Lower lobe of right lung (tissue), 2 donors: ENCODE results near the gene HINT3. TPM values are rescaled to one million over a fixed set of nuclear protein-coding genes. Genes with fewer than 3 reads are reported as not detected.

Experiments used
- ATAC-seq, 2 donors: fragments of 200-7000 bp; cut with Tn5 transposase; one replicate each; pipeline ENCODE4 v1.9.1; 2020 to 2022; ENCODE audit warnings: mild to moderate bottlenecking in 2 of 2, moderate library complexity in 2 of 2
- DNase-seq: peaks from one replicate; pipeline ENCODE4 v3.0.0-alpha.2; 2020
- H3K27ac ChIP-seq: fragments of 200-600 bp; one replicate; pipeline ENCODE4 v1.8.0; 2022
- H3K27me3 ChIP-seq: fragments of 200-600 bp; one replicate; pipeline ENCODE4 v1.8.0; 2022; ENCODE audit warnings: low read depth
- H3K36me3 ChIP-seq: fragments of 200-600 bp; one replicate; pipeline ENCODE4 v1.8.0; 2022; ENCODE audit warnings: mild to moderate bottlenecking
- H3K4me1 ChIP-seq: fragments of 200-600 bp; one replicate; pipeline ENCODE4 v1.8.0; 2022
- H3K4me3 ChIP-seq: fragments of 200-600 bp; one replicate; pipeline ENCODE4 v1.8.0; 2022; ENCODE audit warnings: mild to moderate bottlenecking
- H3K9me3 ChIP-seq: fragments of 200-600 bp; one replicate; pipeline ENCODE4 v1.8.0; 2022
- intact Hi-C: fragments of 100-400 bp; cut with DNase I; formaldehyde crosslinking; loops from one replicate; pipeline ENCODE4 v1.11.0; 2022
- total RNA-seq: library from RNA; stranded (reverse); fragmentation: NEBNext Ultra II Directional; extraction: Animal tissue kit (Norgen Biotek cat#: 25700); gene quantifications from one replicate; pipeline ENCODE4 v1.2.1, GENCODE V29; 2021
- TF ChIP-seq, protein P1 (sequence below): fragments of 200-600 bp; IDR thresholded peaks from one replicate; pipeline ENCODE4 v1.8.0; 2022; ENCODE audit warnings: antibody characterized with exemption, mild to moderate bottlenecking
- donor health status: DM: no; HTN: yes; CAD: no; lungs with severe emphysema.

HINT3 gene
- total RNA-seq, 1 donor from 2014 or later, result 28.3 TPM

GRCh38 chr6:125918230-125918629 lies 38.3 kb upstream of the HINT3 start:
- intact Hi-C loops, result no loop called here
- Histone ChIP-seq H3K27me3 (no peaks in the 10 kb centered on the region), H3K4me1 (peaks cover 15% of the 10 kb centered on the region), H3K4me3 (peak overlapping the region; percentile 40), H3K36me3 (peaks cover 43% of the 10 kb centered on the region), H3K27ac (peak overlapping the region; percentile 76), H3K9me3 (no peaks in the 10 kb centered on the region)
- TF ChIP-seq, protein P1, sequence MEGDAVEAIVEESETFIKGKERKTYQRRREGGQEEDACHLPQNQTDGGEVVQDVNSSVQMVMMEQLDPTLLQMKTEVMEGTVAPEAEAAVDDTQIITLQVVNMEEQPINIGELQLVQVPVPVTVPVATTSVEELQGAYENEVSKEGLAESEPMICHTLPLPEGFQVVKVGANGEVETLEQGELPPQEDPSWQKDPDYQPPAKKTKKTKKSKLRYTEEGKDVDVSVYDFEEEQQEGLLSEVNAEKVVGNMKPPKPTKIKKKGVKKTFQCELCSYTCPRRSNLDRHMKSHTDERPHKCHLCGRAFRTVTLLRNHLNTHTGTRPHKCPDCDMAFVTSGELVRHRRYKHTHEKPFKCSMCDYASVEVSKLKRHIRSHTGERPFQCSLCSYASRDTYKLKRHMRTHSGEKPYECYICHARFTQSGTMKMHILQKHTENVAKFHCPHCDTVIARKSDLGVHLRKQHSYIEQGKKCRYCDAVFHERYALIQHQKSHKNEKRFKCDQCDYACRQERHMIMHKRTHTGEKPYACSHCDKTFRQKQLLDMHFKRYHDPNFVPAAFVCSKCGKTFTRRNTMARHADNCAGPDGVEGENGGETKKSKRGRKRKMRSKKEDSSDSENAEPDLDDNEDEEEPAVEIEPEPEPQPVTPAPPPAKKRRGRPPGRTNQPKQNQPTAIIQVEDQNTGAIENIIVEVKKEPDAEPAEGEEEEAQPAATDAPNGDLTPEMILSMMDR, result no peak
- DNase-seq, result no peak
- ATAC-seq, result peak in 1 of 2 donors; percentile 1

DNA sequence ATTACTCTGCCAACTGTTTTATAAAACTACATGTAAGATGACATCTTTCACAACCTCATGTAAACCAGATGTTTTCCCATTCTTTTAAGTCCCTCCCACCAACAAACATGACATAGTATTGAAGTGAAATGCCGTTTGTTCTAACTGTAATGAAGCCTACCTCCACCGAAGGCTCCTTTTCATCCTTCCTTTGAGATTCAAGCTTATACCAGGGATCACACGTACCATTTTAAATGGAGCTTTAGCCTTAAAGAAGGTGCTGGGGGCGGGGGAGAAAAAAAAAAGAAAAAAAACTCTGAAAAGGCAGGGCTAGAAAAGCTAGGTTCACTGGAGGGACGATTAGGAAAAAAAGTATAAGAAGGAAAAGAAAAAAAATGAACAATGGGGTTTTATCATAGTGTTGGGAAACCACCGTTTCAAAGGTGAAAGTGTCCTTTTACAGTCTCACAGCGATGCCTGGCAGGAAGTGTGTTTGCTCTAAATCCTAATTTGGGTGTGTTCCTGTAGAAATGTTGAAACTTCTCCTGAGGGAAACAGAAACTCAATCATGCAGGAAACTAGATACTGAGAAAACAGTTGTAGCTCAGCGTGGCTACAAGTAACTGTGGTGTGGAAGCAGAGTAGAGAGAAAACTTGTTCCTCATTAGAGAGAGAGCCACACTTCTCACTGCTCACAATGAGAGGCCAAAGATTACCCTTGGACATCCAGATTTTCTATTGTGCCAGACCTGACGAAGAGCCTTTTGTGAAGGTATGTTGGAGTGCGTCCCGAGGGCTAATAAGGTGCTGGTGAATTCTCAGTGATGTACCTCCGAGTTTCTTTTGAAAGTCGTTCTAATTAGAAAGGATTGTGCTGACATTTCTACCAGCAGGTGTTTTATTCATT lies 37.6 kb upstream of the HINT3 start:
- Histone ChIP-seq H3K4me3 (peak overlapping the region; percentile 40), H3K4me1 (peaks cover 16% of the 10 kb centered on the region), H3K27me3 (no peaks in the 10 kb centered on the region), H3K36me3 (peaks cover 50% of the 10 kb centered on the region), H3K9me3 (no peaks in the 10 kb centered on the region), H3K27ac (peak overlapping the region; percentile 76)
- intact Hi-C loops, result no loop called here
- DNase-seq (no peak), ATAC-seq (peak; percentile 89 to 92)
- TF ChIP-seq, protein P1, result no peak

- Histone ChIP-seq H3K27me3 (no peaks in the 10 kb centered on the region), H3K9me3 (no peaks in the 10 kb centered on the region), H3K36me3 (peaks cover 57% of the 10 kb centered on the region), H3K27ac (peak overlapping the region; percentile 76), H3K4me1 (peaks cover 23% of the 10 kb centered on the region), H3K4me3 (peak overlapping the region; percentile 40)
- intact Hi-C loops, result no loop called here
- DNase-seq, result no peak
- TF ChIP-seq, protein P1, result no peak
- ATAC-seq, result no peak
Observed at GRCh38 chr6:125919618-125920017, 37.0 kb upstream of the HINT3 start.

GRCh38 chr6:125922322-125922860 lies 34.2 kb upstream of the HINT3 start:
- TF ChIP-seq, protein P1, result no peak
- no peaks in the 10 kb centered on the region for H3K27me3 ChIP-seq
- intact Hi-C loops, result no loop called here
- H3K36me3 ChIP-seq, result peaks cover 57% of the 10 kb centered on the region
- DNase-seq (no peak), ATAC-seq (no peak)
- H3K4me3 ChIP-seq, result no peak overlapping the region
- peaks cover 32% of the 10 kb centered on the region for H3K4me1 ChIP-seq
- H3K27ac ChIP-seq, result no peak overlapping the region
- no peaks in the 10 kb centered on the region for H3K9me3 ChIP-seq

- Histone ChIP-seq H3K36me3 (peaks cover 67% of the 10 kb centered on the region), H3K4me1 (peaks cover 28% of the 10 kb centered on the region), H3K9me3 (no peaks in the 10 kb centered on the region), H3K27ac (no peak overlapping the region), H3K4me3 (no peak overlapping the region), H3K27me3 (no peaks in the 10 kb centered on the region)
- intact Hi-C loops, result no loop called here
- no peak for ATAC-seq
- TF ChIP-seq, protein P1, result no peak
- no peak for DNase-seq
Observed at GRCh38 chr6:125923366-125923877, 33.1 kb upstream of the HINT3 start.
